CD4-positive, alpha-beta T cell (primary cell): ENCODE measurements around the gene CHEK2. TPM values are rescaled to one million over a fixed set of nuclear protein-coding genes. Genes with fewer than 3 reads are reported as not detected.

Experiments used
- ATAC-seq: fragments of 200-7000 bp; cut with Tn5 transposase; one replicate; pipeline ENCODE4 v1.10.0; 2022; ENCODE audit warnings: mild to moderate bottlenecking; ENCODE audit not compliant: poor library complexity
- CTCF ChIA-PET: fragments of 350-600 bp; sonication (Branson Sonifier 250); formaldehyde crosslinking; loops from one replicate; lab custom pipeline; 2021; ENCODE audit warnings: antibody characterized with exemption, inconsistent platforms; lab: Charles Lee
- POLR2A ChIA-PET: fragments of 350-600 bp; sonication (Branson Sonifier 250); formaldehyde crosslinking; loops from one replicate; lab custom pipeline; 2021; ENCODE audit warnings: antibody characterized with exemption, inconsistent platforms; lab: Charles Lee
- DNase-seq, 14 experiments: peaks; one replicate each; pipeline ENCODE4 v3.0.0-alpha.2; 2013 to 2020; ENCODE audit warnings: mixed read lengths in 2 of 14
- H3K27ac ChIP-seq, 2 donors: one replicate each; pipeline versions ENCODE4 v1.5.1 to v1.7.0; 2013; ENCODE audit warnings: low read length in 2 of 2, low read depth in 1 of 2, mild to moderate bottlenecking in 1 of 2
- H3K27me3 ChIP-seq, 2 experiments: 1 replicate in 1 of 2; 2 replicates in 1 of 2; pipeline versions ENCODE4 v1.6.1 to v1.7.0; 2013; ENCODE audit warnings: low read length in 2 of 2, control low read depth in 1 of 2, mild to moderate bottlenecking in 1 of 2, moderate library complexity in 1 of 2; ENCODE audit not compliant: insufficient read depth in 2 of 2, control insufficient read depth in 1 of 2
- H3K36me3 ChIP-seq: one replicate; pipeline ENCODE4 v1.6.1; 2013; ENCODE audit warnings: low read length, control low read depth; ENCODE audit not compliant: insufficient read depth
- H3K4me1 ChIP-seq: one replicate; pipeline ENCODE4 v1.6.1; 2013; ENCODE audit warnings: low read length, control low read depth; ENCODE audit not compliant: insufficient read depth
- H3K4me3 ChIP-seq: one replicate; pipeline ENCODE4 v1.5.1; 2013; ENCODE audit warnings: mild to moderate bottlenecking, low read length, moderate library complexity
- H3K9me3 ChIP-seq, 2 experiments: 1 replicate in 1 of 2; 2 replicates in 1 of 2; pipeline versions ENCODE4 v1.6.1 to v1.7.0; 2013; ENCODE audit warnings: low read length in 2 of 2, mild to moderate bottlenecking in 2 of 2, control low read depth in 1 of 2, moderate library complexity in 1 of 2; ENCODE audit not compliant: control insufficient read depth in 1 of 2, insufficient read depth in 1 of 2
- H3K27ac Mint-ChIP-seq: one replicate; pipeline ENCODE4 v1.8.0; 2020; ENCODE audit warnings: mixed read lengths
- H3K27me3 Mint-ChIP-seq: one replicate; pipeline ENCODE4 v1.8.0; 2021; ENCODE audit warnings: mixed read lengths
- H3K36me3 Mint-ChIP-seq: one replicate; pipeline ENCODE4 v1.8.0; 2021; ENCODE audit warnings: low read depth, mixed read lengths
- H3K4me1 Mint-ChIP-seq: one replicate; pipeline ENCODE4 v1.8.0; 2021; ENCODE audit warnings: low read depth, mixed read lengths
- H3K4me3 Mint-ChIP-seq: one replicate; pipeline ENCODE4 v1.8.0; 2020; ENCODE audit warnings: mild to moderate bottlenecking, mixed read lengths
- H3K9me3 Mint-ChIP-seq: one replicate; pipeline ENCODE4 v1.8.0; 2020; ENCODE audit warnings: mixed read lengths
- intact Hi-C, 2 experiments: fragments of 100-400 bp; cut with DNase I in 1 of 2; cut with micrococcal nuclease in 1 of 2; formaldehyde crosslinking; loops; one replicate each; pipeline versions ENCODE4 v1.15.1 to v1.9.0; 2023 to 2025; cut with DNase I, micrococcal nuclease
- total RNA-seq, 174 experiments: library from RNA in 2 of 174; stranded (reverse) in 2 of 174; gene quantifications; one replicate each; pipeline ENCODE4 v1.2.3 and lab custom pipeline; 2021 to 2026
- TF ChIP-seq, protein P1 (sequence below): fragments of 200-600 bp; IDR thresholded peaks from one replicate; pipeline ENCODE4 v1.8.0; 2022; ENCODE audit warnings: antibody characterized with exemption, mild to moderate bottlenecking

CHEK2 gene
- total RNA-seq, 2 experiments from 2014 or later: 2.6 to 4.0 TPM

DNA sequence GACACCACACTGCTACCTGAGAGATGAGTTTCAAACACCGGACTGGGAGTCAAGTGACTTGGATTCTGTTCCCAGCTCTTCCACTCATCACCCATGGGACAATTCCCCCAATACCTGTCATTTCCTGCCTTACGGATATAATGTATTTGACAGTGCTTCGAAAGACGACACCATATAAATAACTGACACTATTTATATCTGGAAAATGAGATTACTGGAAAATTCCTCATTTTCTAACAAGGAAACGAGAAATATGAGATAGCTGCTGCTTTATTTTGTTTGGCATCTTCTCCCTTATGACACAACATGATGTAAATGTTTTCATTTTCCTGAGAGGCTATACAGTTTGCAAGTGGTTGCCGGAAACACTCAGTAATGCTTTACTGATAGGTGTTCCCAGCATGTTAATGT lies 8.9 kb upstream of the CHEK2 start:
- intact Hi-C loops: no loop called here
- peaks cover 4% of the 10 kb centered on the region for H3K4me1 ChIP-seq
- ChIA-PET POLR2A (interaction anchor here (1.2 kb wide), 1 partner anchor 22 kb away, joined by 3 read pairs; the partner anchor contains the start of gene CCDC117), CTCF (interaction anchor here (0.7 kb wide), 1 partner anchor 23 kb away, joined by 3 read pairs; no protein-coding TSS in a partner anchor)
- Mint-ChIP-seq H3K27me3 (no peaks in the 10 kb centered on the region), H3K36me3 (peaks cover 49% of the 10 kb centered on the region), H3K9me3 (no peaks in the 10 kb centered on the region), H3K4me1 (no peaks in the 10 kb centered on the region), H3K27ac (no peak overlapping the region), H3K4me3 (no peak overlapping the region)
- H3K36me3 ChIP-seq: peaks cover 17% of the 10 kb centered on the region
- ATAC-seq (no peak), DNase-seq (no peak)
- H3K9me3 ChIP-seq: no peaks in the 10 kb centered on the region
- H3K27me3 ChIP-seq: no peaks in the 10 kb centered on the region
- no peak overlapping the region for H3K27ac ChIP-seq
- no peak overlapping the region for H3K4me3 ChIP-seq
- TF ChIP-seq, protein P1, sequence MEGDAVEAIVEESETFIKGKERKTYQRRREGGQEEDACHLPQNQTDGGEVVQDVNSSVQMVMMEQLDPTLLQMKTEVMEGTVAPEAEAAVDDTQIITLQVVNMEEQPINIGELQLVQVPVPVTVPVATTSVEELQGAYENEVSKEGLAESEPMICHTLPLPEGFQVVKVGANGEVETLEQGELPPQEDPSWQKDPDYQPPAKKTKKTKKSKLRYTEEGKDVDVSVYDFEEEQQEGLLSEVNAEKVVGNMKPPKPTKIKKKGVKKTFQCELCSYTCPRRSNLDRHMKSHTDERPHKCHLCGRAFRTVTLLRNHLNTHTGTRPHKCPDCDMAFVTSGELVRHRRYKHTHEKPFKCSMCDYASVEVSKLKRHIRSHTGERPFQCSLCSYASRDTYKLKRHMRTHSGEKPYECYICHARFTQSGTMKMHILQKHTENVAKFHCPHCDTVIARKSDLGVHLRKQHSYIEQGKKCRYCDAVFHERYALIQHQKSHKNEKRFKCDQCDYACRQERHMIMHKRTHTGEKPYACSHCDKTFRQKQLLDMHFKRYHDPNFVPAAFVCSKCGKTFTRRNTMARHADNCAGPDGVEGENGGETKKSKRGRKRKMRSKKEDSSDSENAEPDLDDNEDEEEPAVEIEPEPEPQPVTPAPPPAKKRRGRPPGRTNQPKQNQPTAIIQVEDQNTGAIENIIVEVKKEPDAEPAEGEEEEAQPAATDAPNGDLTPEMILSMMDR: no peak

GRCh38 chr22:28743852-28744251 lies 2.2 kb upstream of the CHEK2 start:
- Mint-ChIP-seq H3K27ac (no peak overlapping the region), H3K27me3 (no peaks in the 10 kb centered on the region), H3K4me1 (peaks cover 34% of the 10 kb centered on the region), H3K9me3 (no peaks in the 10 kb centered on the region), H3K36me3 (peaks cover 48% of the 10 kb centered on the region), H3K4me3 (peak overlapping the region; percentile 98)
- TF ChIP-seq, protein P1: no peak
- Histone ChIP-seq H3K4me3 (no peak overlapping the region), H3K4me1 (peaks cover 21% of the 10 kb centered on the region), H3K36me3 (peaks cover 31% of the 10 kb centered on the region), H3K27ac (no peak overlapping the region), H3K9me3 (no peaks in the 10 kb centered on the region), H3K27me3 (no peaks in the 10 kb centered on the region)
- CTCF ChIA-PET: no interaction called here
- no peak for DNase-seq
- intact Hi-C loops: loop anchor here (1.0 to 5.0 kb wide), 3 partner anchors 28 to 328 kb away; partner anchors contain the start of genes CCDC117 (in 1 of the 2), KREMEN1 (in 1 of the 2) and XBP1 (in 1 of the 2)
- no peak for ATAC-seq
- POLR2A ChIA-PET: interaction anchor here (1.1 to 1.2 kb wide), 2 partner anchors 29 to 57 kb away, joined by 4 to 5 read pairs; partner anchors contain the start of genes CCDC117 and XBP1

DNA sequence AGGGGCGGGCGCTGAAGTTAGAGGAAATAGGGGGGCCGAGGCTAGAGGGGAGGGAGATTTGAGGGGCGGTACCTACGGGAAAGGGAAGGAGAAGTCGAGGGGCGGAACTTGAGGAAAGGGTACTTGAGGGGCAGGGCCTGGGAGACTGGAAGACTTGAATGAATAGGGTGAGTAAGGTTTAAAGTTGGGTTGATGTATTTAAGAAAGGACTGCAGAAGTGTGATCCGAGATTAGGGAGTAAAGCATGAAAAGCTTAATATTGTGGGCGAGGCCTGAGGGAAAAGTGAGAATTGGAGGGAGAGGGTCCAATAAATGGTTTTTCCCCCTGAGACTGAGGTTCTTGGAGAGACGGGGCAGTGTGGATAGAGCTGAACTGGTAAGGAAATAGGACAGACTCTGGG lies 942 bp upstream of the CHEK2 start:
- no peak for ATAC-seq
- H3K36me3 Mint-ChIP-seq: peaks cover 43% of the 10 kb centered on the region
- Histone ChIP-seq H3K9me3 (no peaks in the 10 kb centered on the region), H3K27ac (peak overlapping the region; percentile 96), H3K27me3 (no peaks in the 10 kb centered on the region), H3K36me3 (peaks cover 29% of the 10 kb centered on the region), H3K4me3 (peak overlapping the region; percentile 98), H3K4me1 (peaks cover 21% of the 10 kb centered on the region)
- CTCF ChIA-PET: interaction anchor here (1.6 kb wide), 1 partner anchor 58 kb away, joined by 3 read pairs; the partner anchor contains the start of gene XBP1
- peak in 2 of 14 experiments; percentile 67 to 87 for DNase-seq
- no peaks in the 10 kb centered on the region for H3K9me3 Mint-ChIP-seq
- intact Hi-C loops: loop anchor here (1.0 to 5.0 kb wide), 5 partner anchors 30 to 330 kb away; partner anchors contain the start of genes CCDC117 (in 1 of the 2), KREMEN1 (in 1 of the 2) and XBP1 (in 1 of the 2)
- POLR2A ChIA-PET: interaction anchor here (1.0 to 2.4 kb wide), 3 partner anchors 30 to 141 kb away, joined by 4 to 18 read pairs (median 12); partner anchors contain the start of genes CCDC117, XBP1 and ZNRF3
- peak overlapping the region; percentile 98 for H3K4me3 Mint-ChIP-seq
- TF ChIP-seq, protein P1: no peak
- H3K27me3 Mint-ChIP-seq: no peaks in the 10 kb centered on the region
- H3K4me1 Mint-ChIP-seq: peaks cover 34% of the 10 kb centered on the region
- H3K27ac Mint-ChIP-seq: peak overlapping the region; percentile 94
